K562 (cell line): ENCODE measurements around the gene BAD. TPM values are rescaled to one million over a fixed set of nuclear protein-coding genes. Genes with fewer than 3 reads are reported as not detected.

Experiments used
- ARNT ChIP-seq, 2 experiments: fragments of 450-650 bp; IDR thresholded peaks; 2 replicates each; pipeline ENCODE4 v1.6.1; 2016; ENCODE audit warnings: mild to moderate bottlenecking in 1 of 2
- ATF1 ChIP-seq, 2 experiments: fragments of 450-650 bp in 1 of 2; IDR thresholded peaks; 2 replicates each; pipeline ENCODE4 v1.6.1; 2016; ENCODE audit warnings: missing compliant biosample characterization in 1 of 2, missing genetic modification characterization in 1 of 2
- CBX1 ChIP-seq: sonication (generic); IDR thresholded peaks from 2 replicates; pipeline ENCODE4 v1.6.1; 2016; ENCODE audit warnings: antibody characterized with exemption, low read depth, mild to moderate bottlenecking
- JUN ChIP-seq, 2 experiments: sonication (generic) in 1 of 2; formaldehyde crosslinking in 1 of 2; IDR thresholded peaks; 2 replicates each; pipeline versions ENCODE4 v1.6.1 to v1.8.0; 2012 to 2022; ENCODE audit warnings: borderline replicate concordance in 2 of 2, mild to moderate bottlenecking in 2 of 2, improper control_type of control experiment in 1 of 2, low read depth in 1 of 2, low read length in 1 of 2, missing genetic modification reagents in 1 of 2
- KHSRP ChIP-seq: fragments of 450-650 bp; IDR thresholded peaks from 2 replicates; pipeline ENCODE4 v1.6.1; 2017
- MED1 ChIP-seq: sonication (generic); formaldehyde crosslinking; IDR thresholded peaks from 2 replicates; pipeline ENCODE4 v1.8.1; 2023; ENCODE audit warnings: missing genetic modification reagents, borderline replicate concordance
- NCOA4 ChIP-seq: fragments of 450-650 bp; IDR thresholded peaks from 2 replicates; pipeline ENCODE4 v1.6.1; 2018; ENCODE audit warnings: mild to moderate bottlenecking; ENCODE audit not compliant: partially characterized antibody
- NELFE ChIP-seq: IDR thresholded peaks from 2 replicates; pipeline ENCODE4 v1.6.1; 2011; ENCODE audit warnings: mild to moderate bottlenecking; ENCODE audit not compliant: insufficient read depth, insufficient read length
- NFIX ChIP-seq: fragments of 250-450 bp; sonication (Bioruptor Pico); IDR thresholded peaks from 2 replicates; pipeline ENCODE4 v1.4.0; 2020; ENCODE audit warnings: low read depth, mild to moderate bottlenecking, moderate library complexity
- NR2C1 ChIP-seq, 2 experiments: fragments of 450-650 bp; IDR thresholded peaks; 2 replicates each; pipeline ENCODE4 v1.6.1; 2017; ENCODE audit warnings: mild to moderate bottlenecking in 2 of 2, antibody characterized with exemption in 1 of 2, inconsistent platforms in 1 of 2, missing compliant biosample characterization in 1 of 2, missing genetic modification characterization in 1 of 2
- POU5F1 ChIP-seq: fragments of 150-350 bp; IDR thresholded peaks from 2 replicates; pipeline ENCODE4 v1.6.1; 2014; ENCODE audit warnings: borderline replicate concordance, low read length, low read depth, mild to moderate bottlenecking; ENCODE audit not compliant: partially characterized antibody
- SUPT5H ChIP-seq: fragments of 450-650 bp; IDR thresholded peaks from 2 replicates; pipeline ENCODE4 v1.6.1; 2016
- polyA plus RNA-seq, 8 experiments: library from polyadenylated mRNA; depleted of rRNA in 4 of 8; stranded (reverse) in 5 of 8; unstranded in 3 of 8; fragments of >200 nt; fragmentation: Nextera tagmentation in 2 of 8; fragmentation: Illumina TruSeq in 1 of 8; extraction: Ambion mirVana in 2 of 8; extraction: Trizol in 1 of 8; gene quantifications; 2 replicates each; pipeline versions ENCODE4 v1.2.1 to v1.2.3, GENCODE V29; 2011 to 2014; ENCODE audit warnings: inconsistent platforms in 1 of 8, missing spikeins in 1 of 8
- total RNA-seq, 7 experiments: library from RNA; depleted of rRNA in 6 of 7; stranded (reverse); fragments of >200 nt in 6 of 7; fragmentation: Illumina TruSeq in 2 of 7; extraction: Trizol in 2 of 7; gene quantifications; 2 replicates each; pipeline versions ENCODE4 v1.2.1 to v1.2.3, GENCODE V29; 2011 to 2021; ENCODE audit warnings: low replicate concordance in 1 of 7
- TF ChIP-seq, protein P1 (sequence below): fragments of 250-450 bp; sonication (Bioruptor Pico); IDR thresholded peaks from 2 replicates; pipeline ENCODE4 v1.8.0; 2022; ENCODE audit warnings: inconsistent platforms
- TF ChIP-seq, protein P2 (sequence below): fragments of 250-450 bp; sonication (Bioruptor Pico); IDR thresholded peaks from 2 replicates; pipeline ENCODE4 v1.6.1; 2021; ENCODE audit warnings: mild to moderate bottlenecking
- TF ChIP-seq, protein P3 (sequence below): fragments of 250-450 bp; sonication (Bioruptor Pico); IDR thresholded peaks from 2 replicates; pipeline ENCODE4 v1.5.0; 2020; ENCODE audit warnings: mild to moderate bottlenecking
- TF ChIP-seq, protein P4 (sequence below), 3 experiments: fragments of 200-800 bp in 1 of 3; fragments of 250-450 bp in 1 of 3; fragments of 450-650 bp in 1 of 3; sonication (Bioruptor Pico) in 1 of 3; sonication (Bioruptor generic) in 1 of 3; formaldehyde crosslinking in 1 of 3; IDR thresholded peaks; 2 replicates each; pipeline versions ENCODE4 v1.6.1 to v1.8.0; 2016 to 2022; ENCODE audit warnings: mild to moderate bottlenecking in 2 of 3, missing genetic modification characterization in 2 of 3, missing compliant biosample characterization in 1 of 3, moderate library complexity in 1 of 3

The BAD gene
- total and polyA plus RNA-seq, 9 of the 15 experiments (the other 6 are each of a cell fraction or from before 2014, with no cell fraction given) = 0.61 to 45.6 (median 11.8) TPM

GRCh38 chr11:64305691-64306562, 21.5 kb upstream of the BAD start (continued):
- no peak for TF ChIP-seq POU5F1
- no peak for TF ChIP-seq NFIX (CRISPR knock-in tag)
- TF ChIP-seq SUPT5H = peak; percentile 72
- no peak for TF ChIP-seq NELFE
- TF ChIP-seq, protein P1, sequence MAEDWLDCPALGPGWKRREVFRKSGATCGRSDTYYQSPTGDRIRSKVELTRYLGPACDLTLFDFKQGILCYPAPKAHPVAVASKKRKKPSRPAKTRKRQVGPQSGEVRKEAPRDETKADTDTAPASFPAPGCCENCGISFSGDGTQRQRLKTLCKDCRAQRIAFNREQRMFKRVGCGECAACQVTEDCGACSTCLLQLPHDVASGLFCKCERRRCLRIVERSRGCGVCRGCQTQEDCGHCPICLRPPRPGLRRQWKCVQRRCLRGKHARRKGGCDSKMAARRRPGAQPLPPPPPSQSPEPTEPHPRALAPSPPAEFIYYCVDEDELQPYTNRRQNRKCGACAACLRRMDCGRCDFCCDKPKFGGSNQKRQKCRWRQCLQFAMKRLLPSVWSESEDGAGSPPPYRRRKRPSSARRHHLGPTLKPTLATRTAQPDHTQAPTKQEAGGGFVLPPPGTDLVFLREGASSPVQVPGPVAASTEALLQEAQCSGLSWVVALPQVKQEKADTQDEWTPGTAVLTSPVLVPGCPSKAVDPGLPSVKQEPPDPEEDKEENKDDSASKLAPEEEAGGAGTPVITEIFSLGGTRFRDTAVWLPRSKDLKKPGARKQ (CRISPR knock-in tag) = no peak
- TF ChIP-seq JUN (IDR thresholded peaks at IDR 0.05; ENCODE audit: borderline replicate concordance, low read depth, low read length) = no peak
- TF ChIP-seq JUN (CRISPR knock-in tag; IDR thresholded peaks at IDR 0.05; ENCODE audit: borderline replicate concordance) = no peak
- TF ChIP-seq, protein P2, sequence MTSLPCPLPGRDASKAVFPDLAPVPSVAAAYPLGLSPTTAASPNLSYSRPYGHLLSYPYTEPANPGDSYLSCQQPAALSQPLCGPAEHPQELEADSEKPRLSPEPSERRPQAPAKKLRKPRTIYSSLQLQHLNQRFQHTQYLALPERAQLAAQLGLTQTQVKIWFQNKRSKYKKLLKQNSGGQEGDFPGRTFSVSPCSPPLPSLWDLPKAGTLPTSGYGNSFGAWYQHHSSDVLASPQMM (CRISPR knock-in tag) = no peak
- TF ChIP-seq ARNT (IDR thresholded peaks at IDR 0.05) = no peak
- TF ChIP-seq, protein P3, sequence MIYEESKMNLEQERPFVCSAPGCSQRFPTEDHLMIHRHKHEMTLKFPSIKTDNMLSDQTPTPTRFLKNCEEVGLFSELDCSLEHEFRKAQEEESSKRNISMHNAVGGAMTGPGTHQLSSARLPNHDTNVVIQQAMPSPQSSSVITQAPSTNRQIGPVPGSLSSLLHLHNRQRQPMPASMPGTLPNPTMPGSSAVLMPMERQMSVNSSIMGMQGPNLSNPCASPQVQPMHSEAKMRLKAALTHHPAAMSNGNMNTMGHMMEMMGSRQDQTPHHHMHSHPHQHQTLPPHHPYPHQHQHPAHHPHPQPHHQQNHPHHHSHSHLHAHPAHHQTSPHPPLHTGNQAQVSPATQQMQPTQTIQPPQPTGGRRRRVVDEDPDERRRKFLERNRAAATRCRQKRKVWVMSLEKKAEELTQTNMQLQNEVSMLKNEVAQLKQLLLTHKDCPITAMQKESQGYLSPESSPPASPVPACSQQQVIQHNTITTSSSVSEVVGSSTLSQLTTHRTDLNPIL (CRISPR knock-in tag) = no peak
- no peak for TF ChIP-seq CBX1
- peak; percentile 97 for TF ChIP-seq NR2C1 (IDR thresholded peaks at IDR 0.05)
- peak; percentile 98 for TF ChIP-seq NR2C1 (tag; IDR thresholded peaks at IDR 0.05)
- TF ChIP-seq ATF1 (CRISPR knock-in tag; IDR thresholded peaks at IDR 0.05) = no peak
- peak; percentile 30; the same call in 1 of the 2 replicates for TF ChIP-seq ATF1 (tag; IDR thresholded peaks at IDR 0.05)
- TF ChIP-seq, protein P4, sequence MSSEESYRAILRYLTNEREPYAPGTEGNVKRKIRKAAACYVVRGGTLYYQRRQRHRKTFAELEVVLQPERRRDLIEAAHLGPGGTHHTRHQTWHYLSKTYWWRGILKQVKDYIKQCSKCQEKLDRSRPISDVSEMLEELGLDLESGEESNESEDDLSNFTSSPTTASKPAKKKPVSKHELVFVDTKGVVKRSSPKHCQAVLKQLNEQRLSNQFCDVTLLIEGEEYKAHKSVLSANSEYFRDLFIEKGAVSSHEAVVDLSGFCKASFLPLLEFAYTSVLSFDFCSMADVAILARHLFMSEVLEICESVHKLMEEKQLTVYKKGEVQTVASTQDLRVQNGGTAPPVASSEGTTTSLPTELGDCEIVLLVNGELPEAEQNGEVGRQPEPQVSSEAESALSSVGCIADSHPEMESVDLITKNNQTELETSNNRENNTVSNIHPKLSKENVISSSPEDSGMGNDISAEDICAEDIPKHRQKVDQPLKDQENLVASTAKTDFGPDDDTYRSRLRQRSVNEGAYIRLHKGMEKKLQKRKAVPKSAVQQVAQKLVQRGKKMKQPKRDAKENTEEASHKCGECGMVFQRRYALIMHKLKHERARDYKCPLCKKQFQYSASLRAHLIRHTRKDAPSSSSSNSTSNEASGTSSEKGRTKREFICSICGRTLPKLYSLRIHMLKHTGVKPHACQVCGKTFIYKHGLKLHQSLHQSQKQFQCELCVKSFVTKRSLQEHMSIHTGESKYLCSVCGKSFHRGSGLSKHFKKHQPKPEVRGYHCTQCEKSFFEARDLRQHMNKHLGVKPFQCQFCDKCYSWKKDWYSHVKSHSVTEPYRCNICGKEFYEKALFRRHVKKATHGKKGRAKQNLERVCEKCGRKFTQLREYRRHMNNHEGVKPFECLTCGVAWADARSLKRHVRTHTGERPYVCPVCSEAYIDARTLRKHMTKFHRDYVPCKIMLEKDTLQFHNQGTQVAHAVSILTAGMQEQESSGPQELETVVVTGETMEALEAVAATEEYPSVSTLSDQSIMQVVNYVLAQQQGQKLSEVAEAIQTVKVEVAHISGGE (CRISPR knock-in tag; IDR thresholded peaks at IDR 0.05) = peak in 1 of 3 experiments; percentile 41; a peak in 1 of 6 replicates
- TF ChIP-seq NCOA4 = no peak
- no peak for TF ChIP-seq MED1 (CRISPR knock-in tag)
- no peak for TF ChIP-seq KHSRP
